HG02571 (cell line): Measurements from ENCODE around the gene ABHD1.
"Not testable (repeated sequence)": the region's sequence is repeated elsewhere in the genome, so short reads cannot be mapped to it uniquely, and the experiment has no call there.

Source experiments
- ATAC-seq: cut with Tn5 transposase; IDR thresholded peaks from one replicate; pipeline ENCODE4 v1.9.1; 2021; ENCODE audit warnings: mild to moderate bottlenecking, moderate library complexity; ENCODE audit not compliant: unreplicated experiment

ABHD1 gene

GRCh38 chr2:27109083-27109482 is 14.5 kb upstream of the ABHD1 start:
- ATAC-seq = no peak

GRCh38 chr2:27110603-27111352 is 12.8 kb upstream of the ABHD1 start:
- not testable (repeated sequence) for ATAC-seq

- not testable (repeated sequence) for ATAC-seq
Measured at GRCh38 chr2:27111392-27112078, 12.1 kb upstream of the ABHD1 start.

- ATAC-seq = no peak
Measured at GRCh38 chr2:27115519-27115918, 8.1 kb upstream of the ABHD1 start.

- no peak for ATAC-seq
Measured at GRCh38 chr2:27117995-27118524, 5.6 kb upstream of the ABHD1 start.

GRCh38 chr2:27118525-27119329 is 4.9 kb upstream of the ABHD1 start, which contains the start of gene CGREF1:
TSS of gene CGREF1 (minus strand) at chr2:27119128. CDS start at chr2:27104366, 14,762 bp downstream.
- ATAC-seq = no peak

- not testable (repeated sequence) for ATAC-seq
Measured at GRCh38 chr2:27119330-27119670, 4.3 kb upstream of the ABHD1 start.

- ATAC-seq = no peak
Measured at GRCh38 chr2:27121906-27122305, 1.7 kb upstream of the ABHD1 start.

GRCh38 chr2:27122791-27123190 is 824 bp upstream of the ABHD1 start:
- ATAC-seq = no peak

GRCh38 chr2:27125104-27125503 is 1.5 kb downstream of the ABHD1 start:
- no peak for ATAC-seq

- ATAC-seq = no peak
Measured at GRCh38 chr2:27126252-27126710, 2.7 kb downstream of the ABHD1 start.

- ATAC-seq = no peak
Measured at GRCh38 chr2:27127883-27128667, 4.5 kb downstream of the ABHD1 start.

GRCh38 chr2:27128668-27129571 is 5.3 kb downstream of the ABHD1 start:
- ATAC-seq = no peak

GRCh38 chr2:27130396-27130795 is 6.8 kb downstream of the ABHD1 start:
- no peak for ATAC-seq

- no peak for ATAC-seq
Measured at GRCh38 chr2:27131429-27131828, 7.8 kb downstream of the ABHD1 start.

GRCh38 chr2:27133195-27133875 is 9.7 kb downstream of the ABHD1 start:
- ATAC-seq = no peak

GRCh38 chr2:27133905-27134780 is 10.5 kb downstream of the ABHD1 start, which contains the start of gene PREB:
TSS of gene PREB (minus strand) at chr2:27134636. CDS start at chr2:27134421, 215 bp downstream.
- ATAC-seq = peak; percentile 86
